GM12801 (cell line): ENCODE measurements around the gene IL25.

ENCODE experiments used
- CTCF ChIP-seq: IDR thresholded peaks from one replicate; pipeline ENCODE4 v1.5.1; 2011; ENCODE audit warnings: control low read depth; ENCODE audit not compliant: insufficient read length; ENCODE audit errors: extremely low read depth

IL25 gene

GRCh38 chr14:23392613-23393012 is 20.0 kb downstream of the IL25 start:
- no peak for TF ChIP-seq CTCF

GRCh38 chr14:23396126-23396525 is 23.5 kb downstream of the IL25 start:
- TF ChIP-seq CTCF = no peak

- no peak for TF ChIP-seq CTCF
These were observed 24.3 kb downstream of the IL25 start for GRCh38 chr14:23396781-23397407.

- no peak for TF ChIP-seq CTCF
These were observed 25.7 kb downstream of the IL25 start for GRCh38 chr14:23398348-23398747.

GRCh38 chr14:23399136-23399535 is 26.5 kb downstream of the IL25 start:
- TF ChIP-seq CTCF = no peak

- no peak for TF ChIP-seq CTCF
These were observed 27.0 kb downstream of the IL25 start for GRCh38 chr14:23399591-23399990.

- no peak for TF ChIP-seq CTCF
These were observed 28.7 kb downstream of the IL25 start for GRCh38 chr14:23401291-23401690.
